OCI-LY3 (cell line): ENCODE data around the gene KDM6A.

Source experiments
- EZH2phosphoT487 ChIP-seq: fragments of 200-600 bp; shearing (Covaris generic); IDR thresholded peaks from 2 replicates; pipeline ENCODE4 v1.6.1; 2018; ENCODE audit warnings: antibody characterized with exemption, mixed run types, low read depth
- TF ChIP-seq, protein P1 (sequence below): fragments of 200-600, 300-600 bp; sonication (generic); IDR thresholded peaks from 2 replicates; pipeline ENCODE4 v1.5.1; 2014; ENCODE audit warnings: antibody characterized with exemption, low read length, low read depth

DNA sequence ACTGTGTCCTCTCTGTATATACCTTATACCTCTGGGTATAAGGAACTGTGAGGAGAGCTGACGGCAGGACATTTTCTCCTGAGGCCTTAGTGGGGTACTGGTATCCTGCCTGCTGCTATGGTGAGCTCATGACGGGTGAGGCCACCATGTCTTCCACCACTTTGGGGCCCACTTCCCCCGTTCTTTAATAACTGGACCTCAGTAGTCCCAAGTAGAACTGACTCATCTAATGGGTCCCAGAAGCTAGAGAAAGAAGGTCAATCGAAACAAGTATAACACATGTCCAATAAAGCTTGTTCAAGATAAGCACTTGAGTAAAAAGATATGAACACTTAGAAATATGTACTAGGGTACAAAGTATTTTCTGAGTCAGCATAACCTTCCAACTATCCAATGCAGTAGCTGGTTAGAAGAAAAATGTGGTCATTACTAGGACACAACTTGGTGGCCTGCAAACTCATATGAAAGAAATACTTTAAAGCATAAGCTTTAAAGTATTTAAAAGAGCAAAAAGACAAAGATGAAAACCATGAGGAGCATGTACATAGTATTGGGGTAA, 256.0 kb downstream of the KDM6A start:
- TF ChIP-seq, protein P1, sequence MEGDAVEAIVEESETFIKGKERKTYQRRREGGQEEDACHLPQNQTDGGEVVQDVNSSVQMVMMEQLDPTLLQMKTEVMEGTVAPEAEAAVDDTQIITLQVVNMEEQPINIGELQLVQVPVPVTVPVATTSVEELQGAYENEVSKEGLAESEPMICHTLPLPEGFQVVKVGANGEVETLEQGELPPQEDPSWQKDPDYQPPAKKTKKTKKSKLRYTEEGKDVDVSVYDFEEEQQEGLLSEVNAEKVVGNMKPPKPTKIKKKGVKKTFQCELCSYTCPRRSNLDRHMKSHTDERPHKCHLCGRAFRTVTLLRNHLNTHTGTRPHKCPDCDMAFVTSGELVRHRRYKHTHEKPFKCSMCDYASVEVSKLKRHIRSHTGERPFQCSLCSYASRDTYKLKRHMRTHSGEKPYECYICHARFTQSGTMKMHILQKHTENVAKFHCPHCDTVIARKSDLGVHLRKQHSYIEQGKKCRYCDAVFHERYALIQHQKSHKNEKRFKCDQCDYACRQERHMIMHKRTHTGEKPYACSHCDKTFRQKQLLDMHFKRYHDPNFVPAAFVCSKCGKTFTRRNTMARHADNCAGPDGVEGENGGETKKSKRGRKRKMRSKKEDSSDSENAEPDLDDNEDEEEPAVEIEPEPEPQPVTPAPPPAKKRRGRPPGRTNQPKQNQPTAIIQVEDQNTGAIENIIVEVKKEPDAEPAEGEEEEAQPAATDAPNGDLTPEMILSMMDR = no peak
- TF ChIP-seq EZH2phosphoT487 = no peak
